Type B pancreatic cell (in vitro differentiated cells): ENCODE results near the gene PTPA. TPM values are rescaled to one million over a fixed set of nuclear protein-coding genes. Genes with fewer than 3 reads are reported as not detected.

Experiments used
- DNase-seq: peaks from one replicate; pipeline ENCODE4 v3.0.0; 2021; ENCODE audit warnings: mixed read lengths; ENCODE audit not compliant: unreplicated experiment; ENCODE audit errors: extremely low spot score
- H3K27ac Mint-ChIP-seq: 2 replicates; pipeline ENCODE4 v1.8.0; 2021; ENCODE audit warnings: mild to moderate bottlenecking, mixed read lengths
- H3K27me3 Mint-ChIP-seq: 2 replicates; pipeline ENCODE4 v1.8.0; 2021; ENCODE audit warnings: mixed read lengths
- H3K36me3 Mint-ChIP-seq: 2 replicates; pipeline ENCODE4 v1.8.0; 2021; ENCODE audit warnings: mixed read lengths
- H3K4me1 Mint-ChIP-seq: one replicate; pipeline ENCODE4 v1.8.0; 2021; ENCODE audit warnings: mixed read lengths; ENCODE audit not compliant: unreplicated experiment
- H3K4me3 Mint-ChIP-seq: 2 replicates; pipeline ENCODE4 v1.8.0; 2021; ENCODE audit warnings: mild to moderate bottlenecking, mixed read lengths
- H3K9me3 Mint-ChIP-seq: 2 replicates; pipeline ENCODE4 v1.8.0; 2021; ENCODE audit warnings: mixed read lengths
- CTCF ChIP-seq: fragments of 200-600 bp; sonication (generic); conservative IDR thresholded peaks from 2 replicates; pipeline ENCODE4 v1.5.0; 2021; ENCODE audit warnings: antibody characterized with exemption, mild to moderate bottlenecking
- total RNA-seq: library from RNA; stranded (reverse); gene quantifications from 2 replicates; pipeline ENCODE4 v1.2.1, GENCODE V29; 2021; ENCODE audit warnings: low replicate concordance

PTPA gene
- total RNA-seq, 1 donor from 2014 or later = 102 TPM

- peaks cover 30% of the 10 kb centered on the region for H3K4me1 Mint-ChIP-seq
- TF ChIP-seq CTCF = no peak
- H3K27ac Mint-ChIP-seq = no peak overlapping the region
- H3K9me3 Mint-ChIP-seq = no peaks in the 10 kb centered on the region
- no peaks in the 10 kb centered on the region for H3K27me3 Mint-ChIP-seq
- DNase-seq = no peak
- H3K4me3 Mint-ChIP-seq = no peak overlapping the region
- H3K36me3 Mint-ChIP-seq = peaks cover 8% of the 10 kb centered on the region
Measured at GRCh38 chr9:129148463-129149204, 37.4 kb downstream of the PTPA start.

- no peak for TF ChIP-seq CTCF
- H3K4me3 Mint-ChIP-seq = no peak overlapping the region
- H3K27me3 Mint-ChIP-seq = no peaks in the 10 kb centered on the region
- peak overlapping the region; percentile 27 for H3K27ac Mint-ChIP-seq
- DNase-seq = no peak
- H3K4me1 Mint-ChIP-seq = peaks cover 25% of the 10 kb centered on the region
- H3K36me3 Mint-ChIP-seq = peaks cover 8% of the 10 kb centered on the region
- no peaks in the 10 kb centered on the region for H3K9me3 Mint-ChIP-seq
Measured at GRCh38 chr9:129149442-129149841, 38.2 kb downstream of the PTPA start.

GRCh38 chr9:129150122-129150521, 38.9 kb downstream of the PTPA start:
- DNase-seq = no peak
- H3K27ac Mint-ChIP-seq = peak overlapping the region; percentile 27
- H3K36me3 Mint-ChIP-seq = peaks cover 8% of the 10 kb centered on the region
- H3K9me3 Mint-ChIP-seq = no peaks in the 10 kb centered on the region
- H3K27me3 Mint-ChIP-seq = no peaks in the 10 kb centered on the region
- TF ChIP-seq CTCF = no peak
- H3K4me1 Mint-ChIP-seq = peaks cover 25% of the 10 kb centered on the region
- no peak overlapping the region for H3K4me3 Mint-ChIP-seq

- no peak overlapping the region for H3K27ac Mint-ChIP-seq
Measured at GRCh38 chr9:129150672-129151211, 39.5 kb downstream of the PTPA start.

GRCh38 chr9:129151469-129151868, 40.3 kb downstream of the PTPA start:
- Mint-ChIP-seq H3K9me3 (no peaks in the 10 kb centered on the region), H3K4me3 (no peak overlapping the region), H3K36me3 (peaks cover 8% of the 10 kb centered on the region), H3K27me3 (no peaks in the 10 kb centered on the region), H3K4me1 (peaks cover 20% of the 10 kb centered on the region), H3K27ac (peak overlapping the region; percentile 53)
- no peak for TF ChIP-seq CTCF
- DNase-seq = no peak

More at GRCh38 chr9:129150672-129151211, 39.5 kb downstream of the PTPA start:
- TF ChIP-seq CTCF = no peak
- no peak overlapping the region for H3K4me3 Mint-ChIP-seq
- H3K4me1 Mint-ChIP-seq = peaks cover 25% of the 10 kb centered on the region
- DNase-seq = no peak
- no peaks in the 10 kb centered on the region for H3K9me3 Mint-ChIP-seq
- no peaks in the 10 kb centered on the region for H3K27me3 Mint-ChIP-seq
- peaks cover 8% of the 10 kb centered on the region for H3K36me3 Mint-ChIP-seq
